ENCODE data around the gene RAB40C. TPM values are rescaled to one million over a fixed set of nuclear protein-coding genes. Genes with fewer than 3 reads are reported as not detected.

Gene RAB40C
- total and polyA plus RNA-seq, 2 donors (not counting 1 experiment from before 2014, with no cell fraction given) = 12.7 to 26.9 TPM

DNA sequence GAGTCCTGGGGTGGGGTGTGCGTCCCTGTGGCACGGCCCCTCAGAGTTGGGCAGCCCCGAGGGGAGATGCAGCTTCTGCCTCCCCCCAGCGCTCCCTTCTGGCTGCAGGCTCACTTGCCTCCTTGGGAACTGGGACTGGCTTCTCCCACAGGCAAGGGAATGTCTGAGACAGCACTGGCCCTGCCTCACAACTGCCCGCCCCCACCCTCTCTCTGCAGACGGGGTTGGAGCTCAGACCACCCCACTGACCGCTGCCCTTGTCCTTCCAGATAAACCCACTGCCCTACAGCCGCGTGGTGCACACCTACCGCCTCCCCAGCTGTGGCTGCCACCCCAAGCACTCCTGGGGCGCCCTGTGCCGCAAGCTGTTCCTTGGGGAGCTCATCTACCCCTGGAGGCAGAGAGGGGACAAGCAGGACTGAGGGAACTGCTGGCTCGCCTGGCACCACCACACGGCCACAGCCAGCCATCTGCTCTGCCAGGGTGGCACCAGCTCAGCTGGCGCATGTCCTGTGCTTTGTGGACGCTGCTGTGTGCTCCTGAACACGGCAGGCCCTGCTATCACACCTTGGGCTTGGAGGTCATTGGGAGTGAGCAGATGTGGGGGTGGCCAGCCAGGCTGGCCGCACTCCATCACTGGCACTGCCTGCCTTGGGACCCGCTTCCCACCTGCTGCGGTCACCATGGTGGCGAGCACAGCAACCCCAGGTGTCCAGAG, 7.1 kb upstream of the RAB40C start:
- CTCF ChIA-PET = no interaction called here

DNA sequence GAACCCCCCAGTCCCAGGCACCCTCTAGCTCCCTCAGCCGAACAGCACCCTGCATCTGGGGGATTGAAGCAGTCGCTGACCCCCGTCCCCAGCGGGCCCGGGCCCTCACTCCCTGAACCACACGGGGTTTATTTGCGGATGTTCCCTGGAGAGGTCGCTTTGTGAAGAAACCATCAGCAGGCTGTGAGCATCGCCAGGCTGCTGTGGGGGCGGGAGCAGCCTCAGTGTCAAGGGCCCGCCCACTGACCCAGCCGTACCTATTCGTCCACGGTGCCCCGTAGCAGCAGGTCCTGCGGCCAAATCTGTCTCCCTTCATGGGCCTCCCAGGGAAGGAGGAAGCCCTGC, 6.4 kb upstream of the RAB40C start:
- Histone ChIP-seq H3K9me3 (ENCODE audit: control extremely low read depth in 1 of 3, control insufficient read depth in 2 of 3, insufficient read depth in 1 of 3, low read length in 2 of 3) (no peaks in the 10 kb centered on the region), H4K20me1 (ENCODE audit: control insufficient read depth, insufficient read depth, low read length, poor library complexity, severe bottlenecking) (peaks cover 14% of the 10 kb centered on the region), H3K4me2 (replicated peaks; ENCODE audit: low read depth, low read length, poor library complexity, severe bottlenecking) (no peak overlapping the region), H3K4me1 (ENCODE audit: control insufficient read depth in 2 of 2, insufficient read depth in 2 of 2, low read length in 2 of 2) (peaks cover 7 to 21% of the 10 kb centered on the region in 2 donors), H3K27ac (ENCODE audit: low read length in 2 of 2) (no peak overlapping the region), H3K27me3 (replicated peaks in 1 of 4; ENCODE audit: control extremely low read depth in 1 of 4, control insufficient read depth in 3 of 4, insufficient read depth in 4 of 4, low read length in 3 of 4) (peaks cover 0 to 2% (median 0%) of the 10 kb centered on the region in 4 experiments), H3K9ac (ENCODE audit: low read length) (no peak overlapping the region), H3K4me3 (ENCODE audit: control extremely low read depth in 1 of 5, extremely low read depth in 1 of 5, insufficient read depth in 1 of 5, low read depth in 2 of 5, low read length in 4 of 5) (no peak overlapping the region), H3K36me3 (replicated peaks in 1 of 2; ENCODE audit: control extremely low read depth in 1 of 2, control insufficient read depth in 1 of 2, extremely low read depth in 1 of 2, insufficient read depth in 2 of 2, low read length in 1 of 2) (no peaks in the 10 kb centered on the region), H2AFZ (ENCODE audit: insufficient read depth, low read depth, low read length, poor library complexity, severe bottlenecking) (no peak overlapping the region), H3K79me2 (ENCODE audit: control insufficient read depth, insufficient read depth, low read length) (peaks cover 12% of the 10 kb centered on the region)
- WGBS (ENCODE audit: insufficient coverage) = 84% methylated on average over 16 of the region's 16 CpGs
- H3K27me3 Mint-ChIP-seq = no peaks in the 10 kb centered on the region
- DNase-seq (no peak), ATAC-seq (ENCODE audit: low read depth) (no peak)
- H3K27ac Mint-ChIP-seq = no peak overlapping the region
- intact Hi-C loops (cut with micrococcal nuclease) = no loop called here
- H3K4me1 Mint-ChIP-seq = peaks cover 17% of the 10 kb centered on the region
- TF ChIP-seq EZH2 (IDR thresholded peaks at IDR 0.05; ENCODE audit: borderline replicate concordance, insufficient read depth, low read depth, low read length, poor library complexity, severe bottlenecking) = no peak
- TF ChIP-seq, protein P1, sequence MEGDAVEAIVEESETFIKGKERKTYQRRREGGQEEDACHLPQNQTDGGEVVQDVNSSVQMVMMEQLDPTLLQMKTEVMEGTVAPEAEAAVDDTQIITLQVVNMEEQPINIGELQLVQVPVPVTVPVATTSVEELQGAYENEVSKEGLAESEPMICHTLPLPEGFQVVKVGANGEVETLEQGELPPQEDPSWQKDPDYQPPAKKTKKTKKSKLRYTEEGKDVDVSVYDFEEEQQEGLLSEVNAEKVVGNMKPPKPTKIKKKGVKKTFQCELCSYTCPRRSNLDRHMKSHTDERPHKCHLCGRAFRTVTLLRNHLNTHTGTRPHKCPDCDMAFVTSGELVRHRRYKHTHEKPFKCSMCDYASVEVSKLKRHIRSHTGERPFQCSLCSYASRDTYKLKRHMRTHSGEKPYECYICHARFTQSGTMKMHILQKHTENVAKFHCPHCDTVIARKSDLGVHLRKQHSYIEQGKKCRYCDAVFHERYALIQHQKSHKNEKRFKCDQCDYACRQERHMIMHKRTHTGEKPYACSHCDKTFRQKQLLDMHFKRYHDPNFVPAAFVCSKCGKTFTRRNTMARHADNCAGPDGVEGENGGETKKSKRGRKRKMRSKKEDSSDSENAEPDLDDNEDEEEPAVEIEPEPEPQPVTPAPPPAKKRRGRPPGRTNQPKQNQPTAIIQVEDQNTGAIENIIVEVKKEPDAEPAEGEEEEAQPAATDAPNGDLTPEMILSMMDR (IDR thresholded peaks at IDR 0.05) = no peak
- CTCF ChIA-PET = no interaction called here
- POLR2A ChIA-PET = interaction anchor here (0.6 kb wide), 1 partner anchor 1094 kb away, joined by 3 read pairs; no protein-coding TSS in a partner anchor
- no peaks in the 10 kb centered on the region for H3K9me3 Mint-ChIP-seq (ENCODE audit: insufficient read depth)
- no peak overlapping the region for H3K4me3 Mint-ChIP-seq

More for the DNA sequence above, 7.1 kb upstream of the RAB40C start:
- DNase-seq (no peak), ATAC-seq (ENCODE audit: low read depth) (no peak)
- peaks cover under 1 to 14% of the 10 kb centered on the region in 2 donors for H3K4me1 ChIP-seq (ENCODE audit: control insufficient read depth in 2 of 2, insufficient read depth in 2 of 2, low read length in 2 of 2)
- H3K4me2 ChIP-seq (replicated peaks; ENCODE audit: low read depth, low read length, poor library complexity, severe bottlenecking) = no peak overlapping the region
- H3K9ac ChIP-seq (ENCODE audit: low read length) = no peak overlapping the region
- H4K20me1 ChIP-seq (ENCODE audit: control insufficient read depth, insufficient read depth, low read length, poor library complexity, severe bottlenecking) = peaks cover 14% of the 10 kb centered on the region
- Mint-ChIP-seq H3K27me3 (no peaks in the 10 kb centered on the region), H3K27ac (no peak overlapping the region), H3K9me3 (ENCODE audit: insufficient read depth) (no peaks in the 10 kb centered on the region), H3K4me3 (no peak overlapping the region), H3K4me1 (peaks cover 11% of the 10 kb centered on the region)
- 99% methylated on average over 21 of the region's 21 CpGs for WGBS (ENCODE audit: insufficient coverage)
- no peak overlapping the region for H2AFZ ChIP-seq (ENCODE audit: insufficient read depth, low read depth, low read length, poor library complexity, severe bottlenecking)
- peaks cover 12% of the 10 kb centered on the region for H3K79me2 ChIP-seq (ENCODE audit: control insufficient read depth, insufficient read depth, low read length)
- TF ChIP-seq, protein P1 (IDR thresholded peaks at IDR 0.05) = no peak
- TF ChIP-seq EZH2 (IDR thresholded peaks at IDR 0.05; ENCODE audit: borderline replicate concordance, insufficient read depth, low read depth, low read length, poor library complexity, severe bottlenecking) = no peak
- no peaks in the 10 kb centered on the region for H3K36me3 ChIP-seq (replicated peaks in 1 of 2; ENCODE audit: control extremely low read depth in 1 of 2, control insufficient read depth in 1 of 2, extremely low read depth in 1 of 2, insufficient read depth in 2 of 2, low read length in 1 of 2)
- POLR2A ChIA-PET = interaction anchor here (0.5 to 0.7 kb wide), 2 partner anchors 12 to 222 kb away, joined by 3 read pairs; no protein-coding TSS in a partner anchor
- intact Hi-C loops (cut with micrococcal nuclease) = no loop called here
- H3K27ac ChIP-seq (ENCODE audit: low read length in 2 of 2) = no peak overlapping the region
- no peaks in the 10 kb centered on the region for H3K9me3 ChIP-seq (ENCODE audit: control extremely low read depth in 1 of 3, control insufficient read depth in 2 of 3, insufficient read depth in 1 of 3, low read length in 2 of 3)
- no peak overlapping the region for H3K4me3 ChIP-seq (ENCODE audit: control extremely low read depth in 1 of 5, extremely low read depth in 1 of 5, insufficient read depth in 1 of 5, low read depth in 2 of 5, low read length in 4 of 5)
- peaks cover 0 to 2% (median 0%) of the 10 kb centered on the region in 4 experiments for H3K27me3 ChIP-seq (replicated peaks in 1 of 4; ENCODE audit: control extremely low read depth in 1 of 4, control insufficient read depth in 3 of 4, insufficient read depth in 4 of 4, low read length in 3 of 4)

Data from B cell (primary cell).